ENCODE measurements around the gene TCF7L2. TPM values are rescaled to one million over a fixed set of nuclear protein-coding genes. Genes with fewer than 3 reads are reported as not detected.

The TCF7L2 gene
- total RNA-seq, 2 experiments from 2014 or later = 1.3 to 8.5 TPM

GRCh38 chr10:113001599-113002448, 51.8 kb downstream of the TCF7L2 start:
- no peak overlapping the region for H3K4me3 ChIP-seq (ENCODE audit: low read depth, low read length, poor library complexity, severe bottlenecking)
- H3K9me2 ChIP-seq (ENCODE audit: insufficient read depth, low read length) = no peaks in the 10 kb centered on the region
- no peaks in the 10 kb centered on the region; the same call in 1 of the 2 replicates for H4K20me1 ChIP-seq (ENCODE audit: insufficient read depth, low read length)
- no peaks in the 10 kb centered on the region for H3K79me2 ChIP-seq (ENCODE audit: insufficient read depth, low read depth, low read length)
- H3K9me3 ChIP-seq (ENCODE audit: low read length) = no peaks in the 10 kb centered on the region
- H3K4me2 ChIP-seq (ENCODE audit: low read length) = no peak overlapping the region
- TF ChIP-seq CTCF (conservative IDR thresholded peaks at IDR 0.05; ENCODE audit: low read length) = no peak
- TF ChIP-seq EZH2phosphoT487 (IDR thresholded peaks at IDR 0.05; ENCODE audit: borderline replicate concordance, low read depth, low read length) = no peak
- POLR2A ChIA-PET = interaction anchor here (0.5 to 1.1 kb wide), 3 partner anchors 11 to 1094 kb away, joined by 3 to 5 read pairs (median 3); no protein-coding TSS in a partner anchor
- CTCF ChIA-PET (ENCODE audit: unreplicated experiment) = no interaction called here
- no peak overlapping the region for H2AFZ ChIP-seq (ENCODE audit: low read length)
- intact Hi-C loops (cut with micrococcal nuclease; ENCODE audit: unreplicated experiment) = no loop called here
- no peaks in the 10 kb centered on the region for H3K36me3 ChIP-seq (ENCODE audit: insufficient read depth, low read length)
- H3K4me1 ChIP-seq (ENCODE audit: insufficient read depth, low read length, poor library complexity, severe bottlenecking) = peaks cover under 1% of the 10 kb centered on the region
- BruUV-seq (replicated peaks) = no TSS peak
- DNase-seq (ENCODE audit: low spot score) = no peak
- H3K27ac ChIP-seq (ENCODE audit: low read depth, low read length, poor library complexity, severe bottlenecking) = no peak overlapping the region

GRCh38 chr10:113002449-113002777, 52.4 kb downstream of the TCF7L2 start:
- ChIA-PET CTCF (ENCODE audit: unreplicated experiment) (no interaction called here), POLR2A (no interaction called here)
- Histone ChIP-seq H3K36me3 (ENCODE audit: insufficient read depth, low read length) (no peaks in the 10 kb centered on the region), H4K20me1 (ENCODE audit: insufficient read depth, low read length) (no peaks in the 10 kb centered on the region; the same call in 1 of the 2 replicates), H3K4me3 (ENCODE audit: low read depth, low read length, poor library complexity, severe bottlenecking) (no peak overlapping the region), H3K9me3 (ENCODE audit: low read length) (no peaks in the 10 kb centered on the region), H3K4me2 (ENCODE audit: low read length) (no peak overlapping the region), H3K9me2 (ENCODE audit: insufficient read depth, low read length) (no peaks in the 10 kb centered on the region), H3K27ac (ENCODE audit: low read depth, low read length, poor library complexity, severe bottlenecking) (no peak overlapping the region), H3K4me1 (ENCODE audit: insufficient read depth, low read length, poor library complexity, severe bottlenecking) (no peaks in the 10 kb centered on the region), H3K79me2 (ENCODE audit: insufficient read depth, low read depth, low read length) (no peaks in the 10 kb centered on the region), H2AFZ (ENCODE audit: low read length) (no peak overlapping the region)
- intact Hi-C loops (cut with micrococcal nuclease; ENCODE audit: unreplicated experiment) = no loop called here
- no TSS peak for BruUV-seq (replicated peaks)
- DNase-seq (ENCODE audit: low spot score) = no peak
- TF ChIP-seq CTCF (conservative IDR thresholded peaks at IDR 0.05; ENCODE audit: low read length) (no peak), EZH2phosphoT487 (IDR thresholded peaks at IDR 0.05; ENCODE audit: borderline replicate concordance, low read depth, low read length) (no peak)

- H3K27ac ChIP-seq (ENCODE audit: low read depth, low read length, poor library complexity, severe bottlenecking) = no peak overlapping the region
- ChIA-PET CTCF (ENCODE audit: unreplicated experiment) (no interaction called here), POLR2A (no interaction called here)
- no peaks in the 10 kb centered on the region for H3K36me3 ChIP-seq (ENCODE audit: insufficient read depth, low read length)
- intact Hi-C loops (cut with micrococcal nuclease; ENCODE audit: unreplicated experiment) = no loop called here
- BruUV-seq (replicated peaks) = no TSS peak
- TF ChIP-seq CTCF (conservative IDR thresholded peaks at IDR 0.05; ENCODE audit: low read length) (no peak), EZH2phosphoT487 (IDR thresholded peaks at IDR 0.05; ENCODE audit: borderline replicate concordance, low read depth, low read length) (no peak)
- H4K20me1 ChIP-seq (ENCODE audit: insufficient read depth, low read length) = no peaks in the 10 kb centered on the region; the same call in 1 of the 2 replicates
- H2AFZ ChIP-seq (ENCODE audit: low read length) = no peak overlapping the region
- no peaks in the 10 kb centered on the region for H3K79me2 ChIP-seq (ENCODE audit: insufficient read depth, low read depth, low read length)
- H3K9me2 ChIP-seq (ENCODE audit: insufficient read depth, low read length) = no peaks in the 10 kb centered on the region
- no peaks in the 10 kb centered on the region for H3K9me3 ChIP-seq (ENCODE audit: low read length)
- H3K4me3 ChIP-seq (ENCODE audit: low read depth, low read length, poor library complexity, severe bottlenecking) = no peak overlapping the region
- H3K4me1 ChIP-seq (ENCODE audit: insufficient read depth, low read length, poor library complexity, severe bottlenecking) = no peaks in the 10 kb centered on the region
- no peak overlapping the region for H3K4me2 ChIP-seq (ENCODE audit: low read length)
- no peak for DNase-seq (ENCODE audit: low spot score)
Observed at GRCh38 chr10:113003052-113003451, 53.0 kb downstream of the TCF7L2 start.
